Lung (tissue), 12 donors: Measurements from ENCODE around the gene PC. TPM values are rescaled to one million over a fixed set of nuclear protein-coding genes. Genes with fewer than 3 reads are reported as not detected.

Experiments used
- ATAC-seq: fragments of 200-7000 bp; cut with Tn5 transposase; one replicate; pipeline ENCODE4 v1.9.1; 2020; ENCODE audit warnings: moderate number of reproducible peaks; ENCODE audit not compliant: insufficient read depth, low FRiP score
- DNase-seq, 3 donors: peaks; one replicate each; pipeline ENCODE4 v3.0.0-alpha.2; 2013 to 2017
- H3K27ac ChIP-seq, 2 donors: one replicate each; pipeline ENCODE4 v1.5.1; 2013; ENCODE audit warnings: mild to moderate bottlenecking in 2 of 2, moderate library complexity in 2 of 2, control low read depth in 1 of 2, inconsistent platforms in 1 of 2, low read depth in 1 of 2, low read length in 1 of 2
- H3K27me3 ChIP-seq, 3 donors: one replicate each; pipeline ENCODE4 v1.5.1; 2013; ENCODE audit warnings: low read length in 2 of 3; ENCODE audit not compliant: control insufficient read depth in 3 of 3, insufficient read depth in 3 of 3
- H3K36me3 ChIP-seq, 4 donors: one replicate each; pipeline ENCODE4 v1.5.1; 2013; ENCODE audit warnings: low read length in 4 of 4, mild to moderate bottlenecking in 1 of 4, moderate library complexity in 1 of 4; ENCODE audit not compliant: control insufficient read depth in 4 of 4, insufficient read depth in 4 of 4
- H3K4me1 ChIP-seq, 5 donors: one replicate each; pipeline ENCODE4 v1.5.1; 2013; ENCODE audit warnings: low read length in 5 of 5, mild to moderate bottlenecking in 2 of 5, moderate library complexity in 1 of 5; ENCODE audit not compliant: control insufficient read depth in 5 of 5, insufficient read depth in 5 of 5
- H3K4me3 ChIP-seq: one replicate; pipeline ENCODE4 v1.5.1; 2013; ENCODE audit warnings: mild to moderate bottlenecking, control low read depth, moderate library complexity
- H3K9ac ChIP-seq, 2 donors: one replicate each; pipeline ENCODE4 v1.5.1; 2013; ENCODE audit warnings: low read length in 2 of 2, control low read depth in 1 of 2; ENCODE audit not compliant: insufficient read depth in 1 of 2
- H3K9me3 ChIP-seq, 4 donors: one replicate each; pipeline ENCODE4 v1.5.1; 2013; ENCODE audit warnings: low read length in 3 of 4, mild to moderate bottlenecking in 1 of 4, moderate library complexity in 1 of 4; ENCODE audit not compliant: control insufficient read depth in 4 of 4, insufficient read depth in 3 of 4
- WGBS, 2 donors: extraction: QIAGEN DNeasy Blood & Tissue Kit; methylation state at CpG; one replicate each; pipeline ENCODE4 v1.1.7; 2013; 5-methylcytosine and 5-hydroxymethylcytosine counted together
- polyA plus RNA-seq, 2 donors: library from polyadenylated mRNA; stranded (reverse); fragments of 200-250 nt; gene quantifications; one replicate each; pipeline ENCODE4 v1.2.1, GENCODE V29; 2013
- total RNA-seq, 2 donors: library from RNA; depleted of rRNA in 1 of 2; stranded (reverse); fragments of >200 nt in 1 of 2; gene quantifications; one replicate each; pipeline ENCODE4 v1.2.1, GENCODE V29; 2014 to 2021
- TF ChIP-seq, protein P1 (sequence below): IDR thresholded peaks from 2 replicates; pipeline ENCODE4 v1.5.1; 2012; ENCODE audit warnings: mild to moderate bottlenecking; ENCODE audit errors: control extremely low read depth, extremely low read depth
- donor health status: control.
- donor health status: control.
- donor health status: Bipolar disorder and iron deficiency.
- donor health status: healthy.
- donor health status: DM: yes; HTN: yes; CAD: no.

PC gene
- total and polyA plus RNA-seq, 4 donors, result 5.5 to 32.5 (median 12.0) TPM

GRCh38 chr11:66879583-66879982 is 78.6 kb downstream of the PC start:
- no peaks in the 10 kb centered on the region for H3K9me3 ChIP-seq
- H3K27ac ChIP-seq, result no peak overlapping the region
- no peak for ATAC-seq
- no peaks in the 10 kb centered on the region for H3K36me3 ChIP-seq
- no peaks in the 10 kb centered on the region for H3K27me3 ChIP-seq
- H3K9ac ChIP-seq, result no peak overlapping the region
- H3K4me3 ChIP-seq, result no peak overlapping the region
- H3K4me1 ChIP-seq, result peaks cover 0 to 30% (median 7%) of the 10 kb centered on the region in 5 donors
- TF ChIP-seq, protein P1, sequence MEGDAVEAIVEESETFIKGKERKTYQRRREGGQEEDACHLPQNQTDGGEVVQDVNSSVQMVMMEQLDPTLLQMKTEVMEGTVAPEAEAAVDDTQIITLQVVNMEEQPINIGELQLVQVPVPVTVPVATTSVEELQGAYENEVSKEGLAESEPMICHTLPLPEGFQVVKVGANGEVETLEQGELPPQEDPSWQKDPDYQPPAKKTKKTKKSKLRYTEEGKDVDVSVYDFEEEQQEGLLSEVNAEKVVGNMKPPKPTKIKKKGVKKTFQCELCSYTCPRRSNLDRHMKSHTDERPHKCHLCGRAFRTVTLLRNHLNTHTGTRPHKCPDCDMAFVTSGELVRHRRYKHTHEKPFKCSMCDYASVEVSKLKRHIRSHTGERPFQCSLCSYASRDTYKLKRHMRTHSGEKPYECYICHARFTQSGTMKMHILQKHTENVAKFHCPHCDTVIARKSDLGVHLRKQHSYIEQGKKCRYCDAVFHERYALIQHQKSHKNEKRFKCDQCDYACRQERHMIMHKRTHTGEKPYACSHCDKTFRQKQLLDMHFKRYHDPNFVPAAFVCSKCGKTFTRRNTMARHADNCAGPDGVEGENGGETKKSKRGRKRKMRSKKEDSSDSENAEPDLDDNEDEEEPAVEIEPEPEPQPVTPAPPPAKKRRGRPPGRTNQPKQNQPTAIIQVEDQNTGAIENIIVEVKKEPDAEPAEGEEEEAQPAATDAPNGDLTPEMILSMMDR, result no peak
- 93 to 95% methylated on average over 9 of the region's 9 CpGs for WGBS, 2 donors
- DNase-seq, result no peak

DNA sequence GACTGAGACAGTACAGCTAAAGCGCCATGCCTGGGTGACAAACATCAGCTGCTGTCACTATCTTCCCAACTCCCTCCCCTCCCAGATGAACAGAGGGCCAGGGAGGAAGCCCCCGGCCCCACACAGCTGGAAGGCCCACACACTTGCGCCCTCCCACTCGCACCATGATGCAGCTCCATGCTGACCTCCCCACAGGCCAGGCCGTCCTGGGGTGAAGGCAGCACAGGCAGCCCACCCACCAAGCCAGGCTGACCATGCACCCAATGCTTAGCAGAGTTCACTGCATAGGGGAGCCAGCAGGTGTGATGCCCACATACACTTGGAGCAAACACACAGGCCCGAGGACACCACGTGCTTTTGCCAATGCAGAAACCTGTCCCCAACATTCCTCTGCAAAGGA is 79.2 kb downstream of the PC start:
- H3K27ac ChIP-seq, result no peak overlapping the region

DNA sequence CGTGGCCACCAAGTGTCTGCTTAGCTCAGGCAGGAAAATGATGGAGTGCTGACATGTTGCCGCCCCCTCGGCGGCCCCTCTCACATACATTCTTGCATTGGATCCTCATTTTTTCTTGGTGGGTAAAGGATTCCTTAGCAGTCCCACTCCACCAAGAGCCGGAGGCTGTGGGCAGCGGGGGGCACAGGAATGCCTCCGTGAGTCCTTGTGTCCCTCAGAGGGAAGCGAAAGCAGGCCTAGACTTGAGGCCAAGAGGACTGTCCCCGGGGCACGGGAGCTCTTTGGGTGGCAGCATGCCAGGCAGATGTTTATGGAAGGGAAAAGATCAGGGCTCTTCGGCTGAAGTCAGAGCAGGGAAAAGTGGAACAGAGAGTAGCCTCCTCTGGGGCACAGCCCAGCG is 79.7 kb downstream of the PC start:
- ATAC-seq (no peak), DNase-seq (peak; percentile 57 to 67 (median 60))
- Histone ChIP-seq H3K36me3 (no peaks in the 10 kb centered on the region), H3K9ac (no peak overlapping the region), H3K9me3 (no peaks in the 10 kb centered on the region), H3K27ac (no peak overlapping the region), H3K4me3 (no peak overlapping the region), H3K4me1 (peaks cover 0 to 30% (median 7%) of the 10 kb centered on the region in 5 donors), H3K27me3 (no peaks in the 10 kb centered on the region)
- TF ChIP-seq, protein P1, result no peak
- WGBS, 2 donors, result 61 to 79% methylated on average over 12 of the region's 12 CpGs

More for the DNA sequence above, 79.2 kb downstream of the PC start:
- no peak overlapping the region for H3K4me3 ChIP-seq
- no peaks in the 10 kb centered on the region for H3K9me3 ChIP-seq
- DNase-seq (no peak), ATAC-seq (no peak)
- no peak overlapping the region for H3K9ac ChIP-seq
- no peaks in the 10 kb centered on the region for H3K36me3 ChIP-seq
- no peaks in the 10 kb centered on the region for H3K27me3 ChIP-seq
- WGBS, 2 donors, result 91 to 94% methylated on average over 7 of the region's 7 CpGs
- TF ChIP-seq, protein P1, result no peak
- H3K4me1 ChIP-seq, result peaks cover 0 to 30% (median 7%) of the 10 kb centered on the region in 5 donors
